ENCODE measurements around the gene TREML4. TPM values are rescaled to one million over a fixed set of nuclear protein-coding genes. Genes with fewer than 3 reads are reported as not detected.

TREML4 gene
- total and polyA plus RNA-seq, 10 donors: 0.44 to 2.2 TPM; not detected in 8

- Histone ChIP-seq H3K4me3 (no peak overlapping the region), H3K4me1 (no peaks in the 10 kb centered on the region), H3K36me3 (no peaks in the 10 kb centered on the region), H3K27me3 (replicated peaks in 1 of 7) (peaks cover 0 to 11% (median 0%) of the 10 kb centered on the region in 7 donors), H3K9me3 (no peaks in the 10 kb centered on the region), H3K27ac (no peak overlapping the region)
- no peak for TF ChIP-seq POLR2A (IDR thresholded peaks at IDR 0.05)
- no peak for TF ChIP-seq POLR2AphosphoS5 (IDR thresholded peaks at IDR 0.05)
- TF ChIP-seq CTCF (IDR thresholded peaks at IDR 0.05 in 8 of 11, conservative IDR thresholded peaks at IDR 0.05 in 3 of 11): no peak
- intact Hi-C loops (cut with DNase I; ENCODE audit: low total_unique reads): no loop called here
- WGBS, 5 donors: 52 to 73% (median 59%) methylated on average over 7 to 9 of the region's 9 CpGs
- no peak for DNase-seq
Measured at GRCh38 chr6:41247288-41247865, 19.2 kb downstream of the TREML4 start.

- intact Hi-C loops (cut with DNase I; ENCODE audit: low total_unique reads): no loop called here
- H3K27ac ChIP-seq: no peak overlapping the region
- H3K9me3 ChIP-seq: no peaks in the 10 kb centered on the region
- no peaks in the 10 kb centered on the region for H3K4me1 ChIP-seq
- H3K36me3 ChIP-seq: no peaks in the 10 kb centered on the region
- H3K4me3 ChIP-seq: no peak overlapping the region
- DNase-seq: no peak
- peaks cover 0 to 11% (median 0%) of the 10 kb centered on the region in 7 donors for H3K27me3 ChIP-seq (replicated peaks in 1 of 7)
- TF ChIP-seq POLR2AphosphoS5 (IDR thresholded peaks at IDR 0.05): no peak
- TF ChIP-seq POLR2A (IDR thresholded peaks at IDR 0.05): no peak
- no peak for TF ChIP-seq CTCF (IDR thresholded peaks at IDR 0.05 in 8 of 11, conservative IDR thresholded peaks at IDR 0.05 in 3 of 11)
- WGBS, 5 donors: 69 to 82% (median 79%) methylated on average over 6 to 7 of the region's 7 CpGs
Measured at GRCh38 chr6:41247882-41248705, 19.9 kb downstream of the TREML4 start.

GRCh38 chr6:41252401-41253169 is 24.4 kb downstream of the TREML4 start:
- DNase-seq: no peak
- no peak overlapping the region for H3K27ac ChIP-seq
- no peaks in the 10 kb centered on the region for H3K9me3 ChIP-seq
- TF ChIP-seq POLR2AphosphoS5 (IDR thresholded peaks at IDR 0.05): no peak
- TF ChIP-seq POLR2A (IDR thresholded peaks at IDR 0.05): no peak
- no peak for TF ChIP-seq CTCF (IDR thresholded peaks at IDR 0.05 in 8 of 11, conservative IDR thresholded peaks at IDR 0.05 in 3 of 11)
- intact Hi-C loops (cut with DNase I; ENCODE audit: low total_unique reads): no loop called here
- 53 to 75% (median 62%) methylated on average over 3 of the region's 3 CpGs for WGBS, 5 donors
- no peaks in the 10 kb centered on the region for H3K36me3 ChIP-seq
- H3K27me3 ChIP-seq (replicated peaks in 1 of 7): peaks cover 0 to 11% (median 0%) of the 10 kb centered on the region in 7 donors
- H3K4me1 ChIP-seq: peaks cover 0 to 24% (median 5%) of the 10 kb centered on the region in 6 donors
- no peak overlapping the region for H3K4me3 ChIP-seq
